Left kidney (tissue), 2 donors: ENCODE data around the gene ZNF232. TPM values are rescaled to one million over a fixed set of nuclear protein-coding genes. Genes with fewer than 3 reads are reported as not detected.
"Not testable (repeated sequence)": the region's sequence is repeated elsewhere in the genome, so short reads cannot be mapped to it uniquely, and the experiment has no call there.

Source experiments
- DNase-seq: peaks from one replicate; pipeline ENCODE4 v3.0.0-alpha.2; 2013
- polyA plus RNA-seq: library from polyadenylated mRNA; unstranded; fragments of 120-200 nt; gene quantifications from one replicate; pipeline ENCODE4 v1.2.1, GENCODE V29; 2013; ENCODE audit not compliant: insufficient read length

ZNF232 gene
- polyA plus RNA-seq, 1 donor, result 54.4 TPM

DNA sequence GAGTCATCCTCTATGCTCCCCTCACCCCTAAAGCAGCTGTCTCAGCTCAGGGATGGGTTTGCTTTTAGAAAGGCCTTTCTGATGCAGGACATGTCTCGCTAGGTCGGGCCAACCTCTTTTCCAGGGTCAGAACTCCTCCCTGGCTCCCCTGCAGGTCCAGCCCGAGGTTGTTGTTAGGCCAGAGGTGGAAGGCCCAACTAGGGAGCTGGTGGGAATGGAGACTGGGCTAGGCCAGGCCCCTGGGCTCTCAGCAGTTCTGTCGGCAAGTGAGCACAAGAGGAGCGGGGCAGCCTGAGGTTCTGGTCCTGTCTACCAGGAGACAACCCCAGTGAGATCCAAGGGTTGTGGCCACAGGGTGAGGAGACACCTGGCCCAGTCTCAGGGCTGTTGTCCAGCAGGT is 19.0 kb upstream of the ZNF232 start:
- DNase-seq, result not testable (repeated sequence)

DNA sequence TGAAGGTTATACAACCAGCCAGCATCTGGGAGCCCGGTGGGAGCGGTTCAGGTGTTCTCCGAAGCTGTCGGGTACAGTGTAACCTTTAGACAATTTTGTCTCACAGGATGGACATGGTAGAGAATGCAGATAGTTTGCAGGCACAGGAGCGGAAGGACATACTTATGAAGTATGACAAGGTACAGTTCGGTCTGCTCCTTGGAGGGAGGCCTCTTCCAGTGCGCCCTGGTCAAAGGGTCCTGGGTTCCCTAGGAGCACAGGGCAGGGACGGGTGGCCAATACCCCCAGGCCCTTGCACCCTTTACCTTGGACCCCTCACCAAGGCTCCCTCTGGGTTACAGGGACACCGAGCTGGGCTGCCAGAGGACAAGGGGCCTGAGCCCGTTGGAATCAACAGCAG is 18.6 kb upstream of the ZNF232 start:
- not testable (repeated sequence) for DNase-seq

DNA sequence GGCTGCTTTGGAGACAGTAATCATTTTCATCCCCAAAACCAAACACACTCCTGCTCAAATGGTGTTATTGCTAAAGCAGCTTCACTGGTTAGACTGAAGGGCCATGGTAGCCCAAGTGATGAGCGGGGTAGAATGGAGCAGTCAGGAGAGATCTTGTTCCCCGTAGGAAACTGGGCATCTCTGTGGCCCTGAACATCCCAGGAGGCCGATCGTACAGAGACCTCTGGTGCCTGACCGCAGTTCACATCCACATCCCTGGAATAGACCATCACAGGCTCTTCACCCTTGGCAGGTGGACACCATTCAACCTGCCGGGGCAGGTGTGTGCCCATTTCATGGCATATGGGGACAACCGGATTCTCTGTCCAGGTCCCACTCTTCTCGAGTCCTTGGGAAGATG is 18.1 kb upstream of the ZNF232 start:
- DNase-seq, result not testable (repeated sequence)

DNA sequence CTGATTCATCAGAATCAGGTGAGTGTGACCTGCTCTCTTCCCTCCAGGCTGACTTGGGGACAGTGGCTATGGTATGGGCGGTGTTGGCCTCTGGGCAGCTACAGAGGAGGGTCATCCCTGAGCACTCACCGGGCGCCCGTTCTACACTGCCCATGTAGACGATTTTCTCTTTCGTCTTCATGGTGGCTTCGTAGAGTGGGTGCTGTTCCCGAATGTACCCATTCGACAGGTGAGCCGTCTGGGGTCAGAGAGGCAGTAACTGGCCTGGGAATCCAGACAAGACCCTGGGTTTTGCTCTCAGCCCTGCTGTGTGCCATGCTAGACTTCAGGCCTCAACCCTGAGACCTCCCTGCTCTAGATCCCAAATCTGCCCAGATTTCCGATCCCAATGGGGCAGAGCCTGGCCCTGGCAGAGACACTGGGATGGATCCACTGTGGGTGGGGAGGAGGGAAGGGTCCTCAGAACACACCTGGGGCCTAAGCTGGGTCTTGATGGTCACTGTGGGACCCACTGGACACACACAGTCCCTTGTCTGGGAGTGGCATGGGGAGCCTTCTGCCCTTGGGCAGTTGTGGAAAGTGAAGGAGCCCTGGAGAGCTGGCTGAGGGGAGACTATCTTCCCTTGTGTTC is 17.3 kb upstream of the ZNF232 start:
- no peak for DNase-seq

DNA sequence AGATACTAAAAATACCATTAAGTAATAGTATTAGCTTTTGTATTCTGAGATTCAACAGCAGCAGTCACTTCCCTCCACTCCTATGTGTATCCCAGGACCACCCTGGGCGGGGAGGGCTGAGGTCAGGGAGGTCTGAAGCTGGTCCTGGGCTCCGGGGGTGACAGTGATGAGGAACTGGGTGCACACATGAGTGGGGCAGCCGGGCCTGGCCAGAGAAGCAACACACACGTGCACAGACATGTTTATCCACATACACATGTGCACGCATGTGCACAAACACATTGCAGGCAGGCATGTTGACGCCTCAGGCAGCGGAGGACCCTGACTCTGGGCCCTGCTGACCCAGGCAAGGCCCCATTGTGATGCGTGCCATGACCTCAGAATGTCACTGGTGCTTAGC is 16.7 kb upstream of the ZNF232 start:
- not testable (repeated sequence) for DNase-seq

DNA sequence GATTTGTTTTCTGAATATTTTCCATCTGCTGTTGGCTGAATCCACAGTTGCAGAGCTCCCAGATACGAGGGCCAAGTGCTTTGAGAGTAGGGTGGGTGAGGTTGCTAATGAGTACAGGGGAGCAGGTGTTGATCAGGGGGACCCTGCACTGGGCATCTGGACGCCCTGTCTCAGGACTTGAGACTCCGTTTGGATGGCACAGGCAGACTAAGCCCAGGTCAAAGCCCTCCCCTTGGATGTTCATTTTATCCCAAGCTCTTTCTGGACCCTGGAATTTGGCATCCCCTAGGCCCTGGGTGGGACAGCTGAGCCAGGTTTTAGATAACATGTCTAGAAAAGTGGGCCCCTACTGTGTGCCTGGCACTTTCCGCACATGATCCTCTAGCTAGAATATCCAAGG is 16.2 kb upstream of the ZNF232 start:
- no peak for DNase-seq

DNA sequence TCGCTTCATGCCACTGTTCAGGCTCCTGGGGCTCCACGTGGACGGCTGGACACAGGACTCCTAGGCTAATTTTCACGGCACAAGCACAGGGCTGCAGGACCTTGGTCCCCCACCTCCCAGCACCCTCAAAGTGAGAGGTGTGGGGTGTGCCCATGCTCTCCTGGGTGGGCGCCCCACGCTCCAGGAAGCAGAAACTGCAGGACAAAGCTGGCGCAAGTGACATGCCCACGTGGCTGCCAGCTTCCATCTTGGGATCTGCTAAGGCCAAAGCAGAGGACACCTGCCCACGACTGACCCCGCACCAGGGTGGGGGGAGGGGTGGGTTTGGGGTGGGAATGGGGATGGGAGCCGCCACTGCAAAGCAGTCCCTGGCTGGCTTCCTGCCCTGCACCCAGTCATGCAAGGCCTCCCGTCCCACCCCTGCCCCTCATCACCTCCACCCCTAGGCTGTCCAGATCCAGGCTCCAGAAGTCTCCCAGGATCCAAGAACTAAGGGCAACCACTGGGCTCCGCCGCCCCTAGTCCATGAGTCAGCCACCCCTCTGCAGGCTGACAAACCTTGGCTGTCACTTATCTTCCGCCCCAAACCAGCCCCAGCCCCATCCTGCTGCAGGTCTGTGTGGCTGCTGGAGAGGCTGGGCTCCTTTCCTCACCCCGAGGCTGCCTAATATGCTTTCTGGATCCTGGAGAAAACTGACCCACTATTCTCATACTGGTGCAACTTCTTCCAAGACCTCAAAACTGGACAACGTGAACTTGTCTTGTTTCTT is 15.2 kb upstream of the ZNF232 start:
- DNase-seq, result no peak

DNA sequence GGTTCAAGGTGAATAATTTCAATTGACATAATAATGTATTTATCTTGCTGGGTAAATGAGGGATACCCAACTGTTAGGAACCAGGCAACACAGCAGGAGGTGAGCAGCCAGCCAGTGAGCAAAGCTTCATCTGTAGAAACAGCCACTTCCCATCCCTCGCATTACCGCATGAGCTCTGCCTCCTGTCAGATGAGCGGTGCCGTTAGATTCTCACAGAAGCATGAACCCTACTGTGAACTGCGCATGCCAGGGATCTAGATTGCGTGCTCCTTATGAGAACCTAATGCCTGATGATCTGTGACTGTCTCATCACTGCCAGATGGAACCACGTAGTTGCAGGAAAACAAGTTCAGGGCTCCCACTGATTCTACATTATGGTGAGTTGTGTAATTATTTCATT is 13.2 kb upstream of the ZNF232 start:
- not testable (repeated sequence) for DNase-seq

DNA sequence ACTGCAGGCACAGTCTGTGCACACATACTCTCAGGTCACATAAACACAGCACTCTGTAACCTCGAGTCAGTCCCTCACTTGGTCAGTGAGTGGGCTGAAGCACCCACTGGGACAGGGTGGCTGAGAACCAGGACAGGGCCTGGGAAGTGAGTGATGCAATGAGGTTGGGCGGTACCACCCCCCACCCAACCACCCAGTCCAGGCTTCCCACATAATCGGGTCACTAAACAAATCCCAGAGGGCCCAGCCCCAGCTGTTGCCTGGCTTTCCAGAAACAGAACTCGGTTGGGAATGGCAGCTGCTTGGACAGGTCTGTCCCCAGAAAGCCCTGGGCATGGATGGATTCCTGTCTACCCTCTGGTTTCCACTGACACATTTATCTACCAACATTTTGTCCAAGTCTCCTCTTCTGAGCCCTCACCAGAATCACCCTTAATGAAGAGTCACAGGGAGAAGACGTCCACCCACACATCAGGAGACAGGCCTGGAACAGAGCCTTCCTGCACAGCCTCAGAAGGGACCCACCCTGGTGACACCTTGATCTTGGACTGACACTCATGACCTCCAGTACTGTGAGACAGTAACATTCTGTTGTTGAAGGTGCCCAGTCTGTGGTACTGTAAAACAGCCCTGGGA is 12.6 kb upstream of the ZNF232 start:
- not testable (repeated sequence) for DNase-seq

DNA sequence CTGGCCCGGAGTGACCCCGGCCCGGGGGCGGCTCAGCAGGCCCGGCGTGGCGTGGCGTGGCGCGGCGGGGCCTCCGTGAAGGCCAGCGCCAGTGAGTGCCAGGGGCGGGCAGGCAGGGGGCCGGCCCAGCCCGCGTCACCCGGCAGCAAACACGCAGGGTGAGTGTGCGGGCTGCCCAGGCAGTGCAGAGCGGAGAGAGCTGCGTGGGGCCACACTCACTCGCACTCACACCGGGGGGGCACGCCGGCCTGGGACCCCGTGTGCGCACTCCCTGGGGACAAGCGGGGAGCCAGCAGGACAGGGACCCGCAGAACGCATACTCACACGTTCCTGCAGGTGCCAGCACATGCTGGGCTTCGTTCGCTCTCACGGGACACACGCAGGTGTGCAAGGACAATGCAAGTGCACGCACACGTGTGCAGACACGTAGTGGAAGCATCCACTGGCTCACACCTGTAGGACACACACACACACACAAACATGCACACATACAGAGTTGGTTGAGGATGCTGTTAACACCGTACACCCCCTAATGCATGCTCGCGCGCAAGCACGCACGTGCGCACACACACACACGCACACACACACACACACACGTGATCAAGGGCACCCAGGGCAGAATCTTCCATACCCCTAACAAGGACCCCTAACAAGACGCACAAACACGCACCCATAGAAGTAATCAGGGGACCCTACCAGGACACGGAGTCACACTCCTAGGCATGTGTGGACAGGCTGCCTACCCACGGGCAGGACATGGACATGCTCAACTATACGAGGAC is 11.9 kb upstream of the ZNF232 start:
- DNase-seq, result no peak

DNA sequence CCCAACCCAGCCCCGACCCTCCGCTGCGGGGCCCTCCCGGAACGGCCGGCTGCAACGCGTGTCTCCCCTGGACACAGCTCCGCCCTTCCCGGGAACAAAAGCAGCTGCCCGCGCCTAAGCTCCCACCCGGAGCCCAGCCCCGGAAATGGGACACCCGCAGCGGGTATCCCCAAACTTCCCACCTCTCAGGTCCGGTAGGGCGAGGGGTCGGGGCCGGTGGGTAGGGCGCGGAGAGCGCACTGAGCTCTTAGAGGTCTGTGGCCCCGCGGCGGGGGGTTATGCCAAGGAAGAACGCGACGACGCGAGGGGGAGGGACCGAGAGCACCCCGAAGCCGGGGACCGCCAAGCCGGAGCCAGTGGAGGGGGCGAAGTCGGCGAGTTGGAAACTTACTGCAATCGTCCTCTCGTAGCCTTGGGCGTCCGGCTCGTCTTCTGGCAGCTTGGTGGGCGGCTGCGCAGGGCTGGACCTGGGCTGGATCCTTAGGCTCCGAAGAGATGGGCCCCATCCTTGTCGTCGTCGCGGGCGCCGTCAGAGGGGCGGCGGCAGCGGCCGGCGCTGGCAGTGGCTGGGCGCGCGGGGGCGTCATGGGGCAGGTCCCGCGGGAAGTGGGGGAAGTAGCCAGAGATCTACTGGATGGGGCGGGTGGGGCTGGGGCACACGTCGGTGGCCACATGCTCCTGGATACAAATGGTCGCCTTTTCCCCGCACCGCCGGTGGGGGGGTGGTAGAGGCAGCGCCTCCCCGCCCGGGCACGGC is 11.1 kb upstream of the ZNF232 start:
- DNase-seq, result peak; percentile 38

DNA sequence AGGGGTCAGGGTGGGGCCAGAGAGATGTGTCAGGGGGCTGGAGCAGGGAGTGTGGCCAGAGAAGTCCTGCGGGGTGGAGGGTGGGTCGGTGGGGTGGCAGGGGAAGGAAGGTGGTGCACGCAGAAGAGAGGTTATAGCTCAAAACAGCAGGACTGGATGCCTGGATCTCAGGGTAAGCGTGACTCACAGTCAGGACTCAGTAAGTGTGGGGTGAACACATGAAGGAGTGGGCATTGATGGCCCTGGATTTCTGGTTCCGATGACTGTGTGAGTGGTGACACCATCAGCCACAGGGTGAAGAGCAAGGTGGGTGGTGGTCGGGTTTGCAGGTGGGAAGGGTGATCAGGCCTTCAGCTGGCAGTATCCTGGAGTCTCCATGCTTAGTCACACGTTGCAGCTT is 10.4 kb upstream of the ZNF232 start:
- not testable (repeated sequence) for DNase-seq

DNA sequence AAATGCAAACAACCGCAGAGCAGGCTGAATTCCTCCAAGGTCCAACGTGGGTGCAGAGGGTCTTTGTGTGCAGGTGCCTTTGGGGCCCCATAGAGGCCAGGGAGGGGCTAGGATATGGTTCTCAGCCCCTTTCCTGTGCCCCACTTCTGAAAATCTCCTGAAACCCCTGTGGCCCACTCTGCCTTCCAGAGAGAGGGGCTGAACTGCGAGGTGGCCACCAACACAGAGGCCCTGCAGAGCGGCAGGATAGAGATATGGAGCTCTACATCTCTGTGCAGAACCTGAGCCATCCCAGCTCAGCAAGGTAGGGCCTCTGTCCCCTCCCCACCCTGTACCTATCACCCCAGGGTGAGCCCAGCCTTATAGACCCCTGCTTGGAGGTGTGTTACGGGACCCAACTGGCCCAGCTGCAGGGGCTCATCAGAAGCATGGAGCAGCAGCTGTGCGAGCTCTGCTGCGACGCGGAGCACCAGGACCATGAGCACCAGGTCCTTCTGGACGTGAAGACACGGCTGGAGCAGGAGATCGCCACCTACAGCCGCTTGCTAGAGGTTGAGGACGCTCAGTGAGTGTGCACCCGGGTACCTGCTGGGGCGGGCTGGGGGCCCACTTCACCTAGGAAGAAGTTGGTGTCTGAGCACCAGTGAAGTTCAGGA is 9.6 kb upstream of the ZNF232 start:
- DNase-seq, result no peak

DNA sequence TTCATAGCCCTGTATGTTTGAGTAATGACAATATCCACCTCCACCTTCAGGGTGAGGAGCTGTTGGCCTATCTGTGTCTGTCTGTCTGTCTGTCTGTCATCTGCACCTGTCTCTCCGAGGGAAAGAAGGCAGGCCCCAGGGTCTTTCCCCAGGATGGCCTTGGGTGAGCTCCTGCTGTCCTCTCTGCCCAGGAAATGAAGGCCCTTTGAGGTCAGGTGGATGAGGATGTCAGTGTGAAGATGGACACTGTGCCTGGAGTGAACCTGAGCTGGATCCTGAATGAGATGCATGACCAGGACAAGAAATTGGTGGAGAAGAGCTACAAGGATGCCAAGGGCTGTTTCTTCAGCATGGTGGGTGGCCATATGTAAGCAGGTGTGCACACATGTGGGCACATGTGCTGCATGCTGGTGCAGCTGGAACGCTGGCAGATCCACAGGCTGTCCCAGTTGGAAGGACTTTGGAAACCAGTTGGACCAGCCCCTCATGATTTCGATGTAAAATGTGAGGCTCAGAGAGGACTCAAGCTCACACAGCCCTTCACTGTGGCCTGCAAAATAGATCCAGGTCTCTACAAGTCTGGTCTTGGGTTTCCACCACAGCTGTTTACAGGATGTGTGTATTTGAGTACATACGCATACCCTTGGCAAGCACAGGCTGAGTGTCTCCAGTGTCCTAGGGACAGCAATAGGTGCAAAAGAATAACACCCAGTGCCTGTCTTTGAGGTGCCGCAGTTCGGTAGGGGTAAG is 8.9 kb upstream of the ZNF232 start:
- not testable (repeated sequence) for DNase-seq

DNA sequence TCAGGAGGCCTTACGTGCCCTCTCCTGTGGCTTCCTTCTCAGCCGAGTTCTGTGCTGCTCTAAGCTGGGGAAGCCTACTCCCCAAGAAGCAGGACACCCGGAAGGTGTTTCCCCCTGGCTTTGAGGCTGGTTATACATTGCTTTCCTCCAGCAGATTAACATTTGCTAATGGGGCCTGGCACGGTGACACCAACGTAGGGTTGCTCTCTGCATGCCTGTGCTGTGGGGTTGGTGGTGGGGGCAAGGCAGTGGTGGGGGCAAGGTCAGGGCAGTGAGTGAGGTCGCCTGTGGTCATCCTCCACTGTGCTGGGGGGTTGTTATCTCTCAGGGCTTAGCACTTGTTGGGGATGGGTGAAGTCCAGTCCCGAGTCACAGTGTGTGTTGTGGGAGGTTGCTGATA is 8.4 kb upstream of the ZNF232 start:
- no peak for DNase-seq

DNA sequence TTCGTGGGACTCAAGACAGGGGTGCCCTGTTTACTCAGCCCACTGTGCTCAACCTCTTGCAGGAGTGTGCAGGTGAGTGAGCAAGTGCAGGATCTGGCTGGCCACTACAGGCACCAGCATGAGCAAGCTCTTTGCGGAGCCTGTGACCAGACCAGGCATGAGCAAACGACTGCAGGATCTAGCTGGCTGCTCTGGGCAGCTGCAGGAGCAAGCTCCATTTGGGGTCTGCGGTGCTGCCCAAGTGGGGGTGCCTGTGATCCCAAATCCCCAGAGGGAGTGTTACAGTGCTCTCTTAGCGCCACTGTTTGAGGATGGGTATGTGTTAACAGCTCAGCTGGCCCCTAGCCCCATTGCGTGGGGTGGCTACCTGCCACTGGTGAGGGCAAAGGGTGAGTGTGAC is 6.5 kb upstream of the ZNF232 start:
- no peak for DNase-seq

DNA sequence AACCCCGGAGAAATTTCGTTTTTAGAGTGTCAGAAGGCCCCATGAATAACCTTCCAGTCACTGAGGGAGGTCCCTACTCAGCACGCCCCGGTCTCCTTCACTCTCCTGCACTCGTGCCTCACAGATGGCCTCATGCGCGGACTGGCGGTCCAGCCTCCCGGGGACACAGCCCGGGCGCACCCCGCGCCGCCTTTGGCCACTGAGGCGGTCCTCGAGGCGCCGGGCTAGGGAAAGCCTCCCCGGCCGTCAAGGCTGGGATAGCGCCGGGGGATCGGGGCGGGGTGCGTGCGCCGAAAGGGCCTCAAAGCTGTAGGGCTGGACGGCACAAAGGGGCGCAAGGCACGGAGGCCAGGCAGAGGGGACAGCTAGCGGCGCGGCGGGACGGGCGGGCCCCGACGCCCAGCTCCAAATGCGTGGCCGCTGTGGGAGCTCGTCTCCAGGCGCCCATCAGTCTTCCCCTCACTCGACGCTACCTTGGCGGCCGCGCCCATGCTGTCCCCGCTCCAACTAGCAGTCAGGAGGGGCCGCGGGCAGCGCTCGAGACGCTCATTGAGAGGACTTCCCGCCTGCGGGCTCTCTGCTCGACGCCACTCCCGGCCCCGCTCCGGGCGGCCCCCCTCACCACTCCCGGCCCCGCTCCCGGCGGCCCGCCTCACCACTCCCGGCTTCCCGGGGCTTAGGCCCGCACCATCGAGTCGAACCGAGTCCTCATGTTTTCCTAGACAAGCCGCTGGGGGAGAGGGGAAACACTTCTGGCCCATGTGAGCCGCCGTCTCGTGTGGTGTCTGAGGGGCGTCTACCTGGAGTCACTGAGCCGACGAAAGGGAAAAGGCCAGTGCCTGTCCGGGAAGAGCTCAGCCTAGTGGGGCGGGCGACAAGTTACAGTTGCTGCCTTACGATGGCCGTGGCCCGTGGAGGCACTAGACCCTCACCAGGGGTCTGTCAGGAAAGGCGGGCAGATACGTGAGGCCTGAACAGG is 4.3 kb upstream of the ZNF232 start, which contains the start of gene USP6:
USP6 (plus strand) TSS at position 360 of the 979 bp plus-strand sequence. CDS start 14,336 bp downstream, outside the sequence.
- DNase-seq, result peak; percentile 40

DNA sequence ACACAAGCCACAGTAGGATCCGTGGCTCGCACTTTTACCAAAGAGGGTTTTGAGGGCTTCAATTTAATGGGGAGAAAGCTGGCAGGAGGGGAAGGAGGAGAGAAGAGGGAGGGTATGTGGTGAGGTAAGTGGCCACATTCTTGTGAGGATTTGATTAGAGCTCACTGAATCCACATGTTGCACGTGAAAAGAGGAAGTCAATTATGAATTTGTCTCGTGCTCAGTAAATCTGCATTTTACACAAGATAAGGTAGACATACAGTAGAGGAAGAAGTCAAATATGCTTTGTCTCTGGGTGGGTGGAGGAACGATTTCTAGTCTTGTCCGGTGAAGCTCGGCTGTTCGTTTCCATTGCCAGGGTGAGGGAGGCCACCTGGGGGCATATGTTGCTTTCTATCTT is 862 bp downstream of the ZNF232 start:
- no peak for DNase-seq

DNA sequence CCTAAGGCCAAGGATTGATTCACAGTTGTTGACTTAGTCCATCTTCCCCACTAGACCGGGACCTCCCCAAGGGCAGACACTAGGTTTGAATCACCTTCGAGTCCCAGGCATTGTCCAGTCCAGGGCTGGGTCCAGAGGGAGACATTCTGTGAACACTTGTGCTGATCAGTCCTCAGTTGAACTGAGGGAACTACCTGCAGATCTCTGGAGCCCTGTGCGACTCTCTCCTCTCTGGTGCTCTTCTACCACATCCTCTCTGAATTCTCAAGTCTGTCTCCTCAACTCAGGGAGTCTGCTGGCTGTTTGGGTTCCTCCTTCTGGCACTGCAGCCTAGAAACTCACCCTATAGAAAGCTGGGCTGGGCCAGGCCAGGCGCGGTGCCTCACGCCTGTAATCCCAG is 10.8 kb downstream of the ZNF232 start:
- no peak for DNase-seq
